TTC549 (cell line): ENCODE measurements around the gene EFCAB14.
"Not testable (repeated sequence)": the region's sequence is repeated elsewhere in the genome, so short reads cannot be mapped to it uniquely, and the experiment has no call there.

Source experiments
- FAIRE-seq: peaks from 2 replicates; lab custom pipeline; 2012; peaks lifted over from hg19 to GRCh38; lab: Jason Lieb, UNC

EFCAB14 gene

GRCh38 chr1:46684670-46685069, 34.2 kb downstream of the EFCAB14 start:
- FAIRE-seq = no peak

GRCh38 chr1:46682064-46682463, 36.9 kb downstream of the EFCAB14 start:
- FAIRE-seq = no peak

GRCh38 chr1:46681333-46682034, 37.4 kb downstream of the EFCAB14 start:
- no peak for FAIRE-seq

GRCh38 chr1:46679789-46680573, 38.9 kb downstream of the EFCAB14 start:
- FAIRE-seq = no peak

GRCh38 chr1:46677339-46677738, 41.6 kb downstream of the EFCAB14 start:
- no peak for FAIRE-seq

- no peak for FAIRE-seq
Observed at GRCh38 chr1:46676531-46676930, 42.4 kb downstream of the EFCAB14 start.

- FAIRE-seq = no peak
Observed at GRCh38 chr1:46675549-46676314, 43.2 kb downstream of the EFCAB14 start.

- FAIRE-seq = no peak
Observed at GRCh38 chr1:46673749-46674182, 45.1 kb downstream of the EFCAB14 start.

- no peak for FAIRE-seq
Observed at GRCh38 chr1:46672696-46673095, 46.2 kb downstream of the EFCAB14 start.

GRCh38 chr1:46671554-46671953, 47.4 kb downstream of the EFCAB14 start, which contains the start of gene TEX38:
Gene TEX38, plus strand, starts transcription at chr1:46671854. Its CDS starts 81 bp downstream, at chr1:46671935.
- FAIRE-seq = no peak

GRCh38 chr1:46670134-46670533, 48.8 kb downstream of the EFCAB14 start:
- no peak for FAIRE-seq

- FAIRE-seq = no peak
Observed at GRCh38 chr1:46667782-46668760, 50.8 kb downstream of the EFCAB14 start, which contains the start of gene ATPAF1. Gene ATPAF1, minus strand, starts transcription at chr1:46668364. Its CDS starts 42 bp downstream, at chr1:46668322.

- no peak for FAIRE-seq
Observed at GRCh38 chr1:46665983-46666382, 52.9 kb downstream of the EFCAB14 start.

GRCh38 chr1:46662919-46663318, 56.0 kb downstream of the EFCAB14 start:
- FAIRE-seq = not testable (repeated sequence)

GRCh38 chr1:46660116-46660515, 58.8 kb downstream of the EFCAB14 start:
- not testable (repeated sequence) for FAIRE-seq

- no peak for FAIRE-seq
Observed at GRCh38 chr1:46659307-46659870, 59.5 kb downstream of the EFCAB14 start.

- FAIRE-seq = no peak
Observed at GRCh38 chr1:46657775-46658174, 61.1 kb downstream of the EFCAB14 start.

- FAIRE-seq = no peak
Observed at GRCh38 chr1:46656643-46657042, 62.3 kb downstream of the EFCAB14 start.

GRCh38 chr1:46655848-46656247, 63.1 kb downstream of the EFCAB14 start:
- FAIRE-seq = no peak

- FAIRE-seq = not testable (repeated sequence)
Observed at GRCh38 chr1:46654698-46655097, 64.2 kb downstream of the EFCAB14 start.

- no peak for FAIRE-seq
Observed at GRCh38 chr1:46654012-46654411, 64.9 kb downstream of the EFCAB14 start.
